Neural progenitor cell (in vitro differentiated cells): ENCODE data around the gene PCDHGB2. TPM values are rescaled to one million over a fixed set of nuclear protein-coding genes. Genes with fewer than 3 reads are reported as not detected.

Experiments
- DNase-seq: peaks from one replicate; pipeline ENCODE4 v3.0.0-alpha.2; 2016; ENCODE audit warnings: low spot score
- H2AFZ ChIP-seq: fragments of 200-600 bp; sonication (generic); replicated peaks from 2 replicates; pipeline ENCODE4 v1.6.1; 2016; ENCODE audit warnings: antibody characterized with exemption
- H3F3A ChIP-seq: fragments of 200-600 bp; sonication (generic); 2 replicates; pipeline ENCODE4 v1.6.1; 2016; ENCODE audit warnings: antibody characterized with exemption, low read depth
- H3K27ac ChIP-seq: fragments of 200-600 bp; sonication (generic); 2 replicates; pipeline ENCODE4 v1.5.1; 2016; ENCODE audit warnings: mild to moderate bottlenecking
- H3K27me3 ChIP-seq: fragments of 200-600 bp; sonication (generic); 2 replicates; pipeline ENCODE4 v1.6.1; 2016; ENCODE audit warnings: mild to moderate bottlenecking, moderate library complexity
- H3K36me3 ChIP-seq: fragments of 200-600 bp; sonication (generic); 2 replicates; pipeline ENCODE4 v1.5.1; 2016
- H3K4me1 ChIP-seq: fragments of 200-600 bp; sonication (generic); 2 replicates; pipeline ENCODE4 v1.6.1; 2016; ENCODE audit warnings: mixed run types
- H3K4me2 ChIP-seq: fragments of 200-600 bp; sonication (generic); 2 replicates; pipeline ENCODE4 v1.6.1; 2016
- H3K4me3 ChIP-seq: fragments of 200-600 bp; sonication (generic); 2 replicates; pipeline ENCODE4 v1.5.1; 2016
- H3K79me2 ChIP-seq: fragments of 200-600 bp; sonication (generic); 2 replicates; pipeline ENCODE4 v1.6.1; 2016; ENCODE audit warnings: low read depth
- H3K9ac ChIP-seq: fragments of 200-600 bp; sonication (generic); 2 replicates; pipeline ENCODE4 v1.6.1; 2016
- H3K9me3 ChIP-seq: fragments of 200-600 bp; sonication (generic); 2 replicates; pipeline ENCODE4 v1.5.1; 2016; ENCODE audit warnings: low read depth
- H4K20me1 ChIP-seq: fragments of 200-600 bp; sonication (generic); 2 replicates; pipeline ENCODE4 v1.6.1; 2016; ENCODE audit warnings: low read depth
- H3K27ac Mint-ChIP-seq: 3 replicates; pipeline ENCODE4 v1.8.0; 2021; ENCODE audit warnings: mixed read lengths
- H3K27me3 Mint-ChIP-seq: 2 replicates; pipeline ENCODE4 v1.8.0; 2022; ENCODE audit warnings: low read depth, mild to moderate bottlenecking, inconsistent platforms, moderate library complexity, mixed read lengths; ENCODE audit not compliant: insufficient read depth
- H3K36me3 Mint-ChIP-seq: 3 replicates; pipeline ENCODE4 v1.8.0; 2021; ENCODE audit warnings: mixed read lengths
- H3K4me1 Mint-ChIP-seq: 3 replicates; pipeline ENCODE4 v1.8.0; 2021; ENCODE audit warnings: mixed read lengths
- H3K4me3 Mint-ChIP-seq: 3 replicates; pipeline ENCODE4 v1.8.0; 2021; ENCODE audit warnings: mild to moderate bottlenecking, moderate library complexity, mixed read lengths
- H3K9me3 Mint-ChIP-seq: 3 replicates; pipeline ENCODE4 v1.8.0; 2020; ENCODE audit warnings: mixed read lengths
- EZH2 ChIP-seq: fragments of 200-600 bp; sonication (generic); IDR thresholded peaks from 2 replicates; pipeline ENCODE4 v1.6.1; 2017; ENCODE audit warnings: antibody characterized with exemption, mild to moderate bottlenecking, moderate library complexity
- EZH2phosphoT487 ChIP-seq: fragments of 200-600 bp; sonication (generic); IDR thresholded peaks from 2 replicates; pipeline ENCODE4 v1.6.1; 2017; ENCODE audit warnings: antibody characterized with exemption
- total RNA-seq: library from RNA; depleted of rRNA; stranded (reverse); fragments of >200 nt; gene quantifications from 2 replicates; pipeline ENCODE4 v1.2.3, GENCODE V29; 2015; ENCODE audit warnings: low replicate concordance
- TF ChIP-seq, protein P1 (sequence below): fragments of 200-600 bp; sonication (generic); IDR thresholded peaks from 2 replicates; pipeline ENCODE4 v1.5.1; 2017; ENCODE audit warnings: antibody characterized with exemption, mild to moderate bottlenecking

The PCDHGB2 gene
- total RNA-seq, 1 donor from 2014 or later, result 2.2 TPM

DNA sequence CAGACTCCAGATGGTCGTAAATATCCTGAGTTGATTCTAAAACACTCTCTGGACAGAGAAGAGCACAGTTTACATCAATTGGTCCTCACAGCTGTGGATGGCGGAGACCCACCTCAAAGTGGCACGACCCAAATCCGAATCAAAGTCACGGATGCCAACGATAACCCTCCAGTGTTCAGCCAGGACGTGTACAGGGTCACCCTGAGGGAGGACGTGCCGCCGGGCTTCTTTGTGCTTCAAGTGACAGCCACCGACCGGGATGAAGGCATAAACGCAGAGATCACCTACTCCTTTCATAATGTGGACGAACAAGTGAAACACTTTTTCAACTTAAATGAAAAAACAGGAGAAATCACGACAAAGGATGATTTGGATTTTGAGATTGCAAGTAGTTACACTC is 891 bp downstream of the PCDHGB2 start:
- Histone ChIP-seq H3K9me3 (peaks cover 13% of the 10 kb centered on the region), H3K4me1 (no peaks in the 10 kb centered on the region), H3K27ac (no peak overlapping the region), H3K27me3 (no peaks in the 10 kb centered on the region), H3K79me2 (no peaks in the 10 kb centered on the region), H3K4me3 (no peak overlapping the region), H3F3A (no peaks in the 10 kb centered on the region), H3K9ac (no peak overlapping the region), H3K36me3 (no peaks in the 10 kb centered on the region), H2AFZ (no peak overlapping the region), H4K20me1 (no peaks in the 10 kb centered on the region), H3K4me2 (no peak overlapping the region)
- Mint-ChIP-seq H3K9me3 (peaks cover 73% of the 10 kb centered on the region), H3K4me3 (no peak overlapping the region), H3K27ac (no peak overlapping the region), H3K27me3 (peaks cover 7% of the 10 kb centered on the region), H3K36me3 (peaks cover 4% of the 10 kb centered on the region), H3K4me1 (no peaks in the 10 kb centered on the region)
- DNase-seq, result no peak
- TF ChIP-seq, protein P1, sequence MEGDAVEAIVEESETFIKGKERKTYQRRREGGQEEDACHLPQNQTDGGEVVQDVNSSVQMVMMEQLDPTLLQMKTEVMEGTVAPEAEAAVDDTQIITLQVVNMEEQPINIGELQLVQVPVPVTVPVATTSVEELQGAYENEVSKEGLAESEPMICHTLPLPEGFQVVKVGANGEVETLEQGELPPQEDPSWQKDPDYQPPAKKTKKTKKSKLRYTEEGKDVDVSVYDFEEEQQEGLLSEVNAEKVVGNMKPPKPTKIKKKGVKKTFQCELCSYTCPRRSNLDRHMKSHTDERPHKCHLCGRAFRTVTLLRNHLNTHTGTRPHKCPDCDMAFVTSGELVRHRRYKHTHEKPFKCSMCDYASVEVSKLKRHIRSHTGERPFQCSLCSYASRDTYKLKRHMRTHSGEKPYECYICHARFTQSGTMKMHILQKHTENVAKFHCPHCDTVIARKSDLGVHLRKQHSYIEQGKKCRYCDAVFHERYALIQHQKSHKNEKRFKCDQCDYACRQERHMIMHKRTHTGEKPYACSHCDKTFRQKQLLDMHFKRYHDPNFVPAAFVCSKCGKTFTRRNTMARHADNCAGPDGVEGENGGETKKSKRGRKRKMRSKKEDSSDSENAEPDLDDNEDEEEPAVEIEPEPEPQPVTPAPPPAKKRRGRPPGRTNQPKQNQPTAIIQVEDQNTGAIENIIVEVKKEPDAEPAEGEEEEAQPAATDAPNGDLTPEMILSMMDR, result no peak
- TF ChIP-seq EZH2, result no peak
- no peak for TF ChIP-seq EZH2phosphoT487

DNA sequence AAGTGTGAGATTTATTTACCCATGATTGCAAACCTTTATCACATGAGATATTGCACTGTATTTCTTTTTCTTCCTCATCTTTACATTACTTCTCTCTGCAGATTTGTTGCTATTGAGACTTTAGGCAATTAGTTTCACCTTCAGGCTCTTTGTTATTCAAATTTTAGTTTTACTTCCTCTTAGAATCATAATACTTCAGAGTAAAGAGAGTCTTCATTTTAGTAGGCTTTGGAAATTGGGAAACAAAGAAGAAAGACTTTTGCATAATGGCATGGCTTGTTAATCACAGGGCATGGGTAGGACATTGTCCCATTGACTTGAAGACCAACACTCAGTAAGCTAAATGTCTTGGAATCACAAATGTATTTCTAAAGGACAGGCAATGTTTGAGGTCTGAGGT is 2.9 kb downstream of the PCDHGB2 start:
- Histone ChIP-seq H3K27ac (no peak overlapping the region), H4K20me1 (no peaks in the 10 kb centered on the region), H3K79me2 (no peaks in the 10 kb centered on the region), H3K4me2 (no peak overlapping the region), H2AFZ (no peak overlapping the region), H3F3A (no peaks in the 10 kb centered on the region), H3K9me3 (peaks cover 13% of the 10 kb centered on the region), H3K4me1 (no peaks in the 10 kb centered on the region), H3K4me3 (no peak overlapping the region), H3K9ac (no peak overlapping the region), H3K36me3 (no peaks in the 10 kb centered on the region), H3K27me3 (no peaks in the 10 kb centered on the region)
- Mint-ChIP-seq H3K27me3 (peaks cover 4% of the 10 kb centered on the region), H3K27ac (no peak overlapping the region), H3K4me1 (no peaks in the 10 kb centered on the region), H3K9me3 (peaks cover 69% of the 10 kb centered on the region), H3K4me3 (no peak overlapping the region), H3K36me3 (peaks cover 4% of the 10 kb centered on the region)
- DNase-seq, result no peak
- no peak for TF ChIP-seq EZH2phosphoT487
- TF ChIP-seq, protein P1, result no peak
- TF ChIP-seq EZH2, result no peak

DNA sequence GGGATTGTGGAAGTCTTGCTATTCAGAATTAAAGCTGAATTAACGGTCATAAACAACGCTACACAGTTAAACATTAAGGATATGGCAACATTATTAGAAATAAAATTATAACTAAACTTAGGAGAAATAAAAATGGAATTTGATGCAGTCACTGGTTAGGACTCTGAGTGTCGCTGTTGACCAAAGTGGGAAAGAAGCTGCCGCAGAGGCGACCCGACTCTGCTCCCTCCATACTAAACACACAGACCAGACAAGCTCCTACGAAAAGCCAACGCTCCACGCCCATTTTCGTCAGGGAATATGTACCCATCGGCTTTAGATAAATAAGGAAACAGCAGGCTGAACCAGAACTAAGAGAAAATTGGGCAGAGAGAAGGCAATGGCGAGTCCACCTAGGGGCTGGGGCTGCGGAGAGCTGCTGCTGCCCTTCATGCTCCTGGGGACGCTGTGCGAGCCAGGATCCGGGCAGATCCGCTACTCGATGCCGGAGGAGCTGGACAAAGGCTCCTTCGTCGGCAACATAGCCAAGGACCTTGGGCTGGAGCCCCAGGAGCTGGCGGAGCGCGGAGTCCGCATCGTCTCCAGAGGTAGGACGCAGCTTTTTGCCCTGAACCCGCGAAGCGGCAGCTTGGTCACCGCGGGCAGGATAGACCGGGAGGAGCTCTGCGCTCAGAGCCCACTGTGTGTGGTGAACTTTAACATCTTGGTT is 4.3 kb downstream of the PCDHGB2 start, which contains the start of gene PCDHGA5:
Gene PCDHGA5, plus strand, starts transcription at position 211 of the 709 bp plus-strand sequence. Its CDS starts 169 bp downstream, at position 380.
- Mint-ChIP-seq H3K4me1 (no peaks in the 10 kb centered on the region), H3K36me3 (peaks cover 4% of the 10 kb centered on the region), H3K9me3 (peaks cover 65% of the 10 kb centered on the region), H3K27ac (no peak within 1 kb of the TSS), H3K4me3 (no peak within 1 kb of the TSS), H3K27me3 (peaks cover 4% of the 10 kb centered on the region)
- no peak within 1 kb of the TSS for H3K9ac ChIP-seq
- H3F3A ChIP-seq, result no peaks in the 10 kb centered on the region
- no peak for DNase-seq
- no peak within 1 kb of the TSS for H3K4me3 ChIP-seq
- H4K20me1 ChIP-seq, result no peaks in the 10 kb centered on the region
- no peaks in the 10 kb centered on the region for H3K79me2 ChIP-seq
- H3K27ac ChIP-seq, result no peak within 1 kb of the TSS
- no peaks in the 10 kb centered on the region for H3K27me3 ChIP-seq
- H3K36me3 ChIP-seq, result no peaks in the 10 kb centered on the region
- no peak within 1 kb of the TSS for H2AFZ ChIP-seq
- H3K4me2 ChIP-seq, result no peak within 1 kb of the TSS
- no peaks in the 10 kb centered on the region for H3K4me1 ChIP-seq
- no peak for TF ChIP-seq EZH2phosphoT487
- H3K9me3 ChIP-seq, result peaks cover 13% of the 10 kb centered on the region
